Stimulated activated CD4-positive, alpha-beta T cell treated with anti-CD3 and anti-CD28 coated beads, Interleukin-1b, Interleukin-23, amount 100 ng/mL, for 24 hours (primary cell): ENCODE measurements around the gene DPCD.
"Not testable (repeated sequence)": the region's sequence is repeated elsewhere in the genome, so short reads cannot be mapped to it uniquely, and the experiment has no call there.

Experiments used
- DNase-seq, 4 experiments: peaks; one replicate each; pipeline ENCODE4 v3.0.0-alpha.2; 2020; ENCODE audit warnings: low read depth in 4 of 4, low spot score in 1 of 4

Gene DPCD

DNA sequence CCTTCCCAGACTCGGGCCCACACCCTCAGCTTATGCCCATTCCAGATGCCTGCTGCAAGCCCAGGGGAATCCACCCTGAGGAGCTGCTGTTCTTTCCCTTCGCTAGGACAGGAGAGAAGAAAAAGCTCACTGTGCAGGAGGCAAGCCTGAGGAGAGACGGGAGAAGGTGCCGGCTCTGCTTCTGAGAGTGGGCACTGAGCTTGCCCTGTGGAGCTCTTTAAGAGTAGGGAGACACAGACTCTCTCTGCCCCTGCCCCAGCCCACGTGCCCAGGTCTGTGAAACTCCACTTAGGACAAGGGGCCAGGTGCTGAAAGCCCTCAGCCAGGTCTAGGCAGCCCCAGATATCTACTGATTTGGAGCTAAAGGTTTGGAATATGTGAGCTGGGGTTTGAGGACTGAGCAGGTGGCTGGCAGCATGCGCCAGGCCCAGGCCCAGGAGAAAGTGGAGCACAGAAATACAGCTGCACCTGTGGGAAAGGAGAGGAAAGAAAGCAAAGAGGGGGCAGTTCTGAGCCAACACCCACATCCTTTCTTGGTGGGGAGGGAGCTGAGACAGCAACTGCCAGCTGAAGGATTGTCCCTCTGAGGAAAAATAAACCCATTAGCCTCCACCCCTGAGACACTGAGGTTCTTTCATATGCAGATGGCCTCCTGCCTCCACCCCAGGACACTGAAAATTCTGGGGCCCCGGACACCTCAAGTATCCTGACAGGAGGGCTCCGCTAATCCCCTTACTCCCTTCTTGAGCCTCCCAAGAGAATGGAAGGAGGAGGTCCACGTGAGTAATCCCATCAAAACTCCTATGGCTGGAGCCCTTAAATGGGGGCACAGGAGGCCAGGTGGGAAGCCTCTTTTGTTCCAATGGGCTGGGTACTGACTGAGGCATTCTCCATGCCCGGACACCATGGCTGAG is 7.4 kb upstream of the DPCD start:
- DNase-seq = no peak

- DNase-seq = no peak
These were observed 2.3 kb upstream of the DPCD start for GRCh38 chr10:101585841-101586240.

DNA sequence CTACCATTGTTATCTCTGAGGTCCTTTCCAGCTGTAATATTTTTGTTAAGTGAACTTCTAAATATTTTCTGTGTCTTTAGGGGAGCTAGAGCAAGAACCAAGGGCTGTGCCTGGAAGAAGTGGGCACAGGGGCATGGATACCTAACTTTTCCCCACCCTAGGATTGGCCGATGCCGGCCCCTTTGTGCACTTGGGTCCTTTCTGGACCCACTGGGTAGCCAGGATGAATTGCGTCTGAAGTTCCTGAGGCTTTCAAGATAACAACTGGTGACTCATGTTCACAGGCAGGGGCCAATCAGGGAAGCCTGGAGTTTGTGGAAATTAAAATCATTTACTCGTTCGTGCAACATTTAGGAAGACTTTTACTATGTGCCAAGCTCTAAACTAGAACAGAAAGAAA is 758 bp downstream of the DPCD start:
- DNase-seq = no peak

DNA sequence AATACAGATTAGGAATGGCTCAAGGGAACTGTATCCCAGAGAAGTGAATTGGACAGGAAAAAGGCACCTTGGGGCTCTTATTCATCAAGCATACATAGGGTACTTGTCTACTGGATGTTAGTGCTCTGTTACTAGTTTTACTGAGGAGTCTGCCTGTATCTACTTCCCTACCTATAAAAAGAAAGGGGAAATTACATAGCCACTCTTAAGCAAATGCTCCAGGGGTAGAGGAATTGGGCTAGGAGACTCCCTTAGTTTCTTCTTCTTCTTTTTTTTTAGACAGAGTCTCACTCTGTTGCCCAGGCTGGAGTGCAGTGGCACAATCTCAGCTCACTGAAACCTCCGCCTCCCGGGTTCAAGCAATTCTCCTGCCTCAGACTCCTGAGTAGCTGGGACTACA is 5.2 kb downstream of the DPCD start:
- DNase-seq = not testable (repeated sequence)

GRCh38 chr10:101595591-101596433 is 7.7 kb downstream of the DPCD start:
- DNase-seq = no peak

DNA sequence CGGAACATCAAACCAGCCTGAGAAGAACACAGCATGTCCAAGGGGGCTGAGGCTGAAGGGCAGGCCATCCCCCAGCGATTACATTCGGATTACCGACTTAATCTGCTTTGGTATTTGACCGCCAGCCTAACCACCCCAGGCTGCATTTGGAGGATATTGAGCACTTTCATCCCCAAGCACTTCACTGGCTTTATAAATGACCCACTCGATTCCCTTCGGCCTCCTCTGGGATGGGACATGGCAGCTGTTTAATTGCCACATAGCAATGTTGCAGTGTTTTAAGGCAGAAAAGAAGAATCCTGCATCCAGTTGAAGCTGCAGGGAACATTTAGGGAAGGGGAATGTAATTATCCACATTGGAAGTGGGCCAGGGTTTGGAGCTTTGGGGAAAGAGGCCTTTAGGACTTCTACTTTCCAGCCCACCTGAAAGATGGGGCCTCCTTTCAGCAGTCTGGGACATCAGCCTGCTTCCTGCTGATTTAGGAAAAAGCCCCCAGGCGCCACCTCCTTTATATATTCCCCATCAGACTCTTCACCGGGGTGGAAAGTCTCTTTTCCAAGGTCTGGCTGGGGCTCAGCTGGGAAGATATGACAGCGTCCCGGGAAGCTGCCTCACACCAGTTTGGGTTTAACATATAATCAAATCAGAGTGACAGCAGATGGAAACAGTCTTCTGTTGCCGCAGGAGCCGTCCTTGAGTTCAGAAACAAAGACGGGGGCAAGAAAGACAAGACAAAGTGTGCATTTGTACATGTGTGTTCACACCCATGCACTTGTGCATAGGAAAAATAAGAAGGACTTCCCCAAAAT is 9.2 kb downstream of the DPCD start:
- no peak for DNase-seq

GRCh38 chr10:101601541-101601940 is 13.4 kb downstream of the DPCD start:
- DNase-seq = no peak

GRCh38 chr10:101602761-101603398 is 14.8 kb downstream of the DPCD start:
- DNase-seq = peak; percentile 17 to 64 (median 54)

- no peak for DNase-seq
These were observed 19.0 kb downstream of the DPCD start for GRCh38 chr10:101607124-101607523.

DNA sequence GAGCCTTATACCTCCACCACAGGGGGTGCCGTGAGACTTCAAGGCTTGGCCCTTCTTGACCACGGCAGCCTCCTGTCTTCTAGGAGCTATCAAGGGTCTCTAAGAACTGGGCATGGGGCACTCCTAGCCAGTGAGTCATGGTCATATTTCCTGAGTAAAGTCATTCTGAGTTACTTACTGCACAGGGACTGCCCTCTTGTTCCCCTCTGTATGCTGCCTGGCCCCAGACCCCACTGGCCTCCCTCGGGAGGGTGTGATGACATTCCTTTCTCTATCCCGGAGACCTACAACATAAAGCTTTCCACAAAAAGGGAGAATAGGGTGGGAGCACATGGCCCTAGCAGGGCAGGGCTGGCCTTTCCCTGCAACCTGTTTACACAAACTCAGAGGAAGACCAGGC is 21.4 kb downstream of the DPCD start:
- DNase-seq = no peak

- no peak for DNase-seq
These were observed 23.2 kb downstream of the DPCD start for GRCh38 chr10:101611096-101611905.

- DNase-seq = no peak
These were observed 24.0 kb downstream of the DPCD start for GRCh38 chr10:101612086-101612485.

DNA sequence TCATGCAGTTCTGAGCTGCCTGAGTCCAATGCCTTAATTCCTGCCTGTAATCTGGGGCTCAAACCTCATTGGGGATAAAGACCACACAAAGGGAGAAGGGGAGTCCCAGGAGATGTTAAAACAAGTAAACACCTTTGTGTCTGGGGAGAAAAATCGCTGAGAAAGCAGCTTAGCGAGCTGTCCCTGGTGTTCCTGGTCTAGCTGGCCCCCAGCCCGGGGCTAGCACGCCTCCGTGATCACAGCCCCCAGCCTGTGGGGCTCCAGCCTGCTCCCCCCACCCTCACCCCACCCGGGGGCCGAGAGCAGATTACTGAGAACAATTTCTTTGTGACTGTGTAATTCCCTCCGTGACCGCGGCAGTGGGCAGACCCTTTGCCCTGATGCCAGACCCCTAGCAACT is 24.8 kb downstream of the DPCD start:
- DNase-seq = no peak

DNA sequence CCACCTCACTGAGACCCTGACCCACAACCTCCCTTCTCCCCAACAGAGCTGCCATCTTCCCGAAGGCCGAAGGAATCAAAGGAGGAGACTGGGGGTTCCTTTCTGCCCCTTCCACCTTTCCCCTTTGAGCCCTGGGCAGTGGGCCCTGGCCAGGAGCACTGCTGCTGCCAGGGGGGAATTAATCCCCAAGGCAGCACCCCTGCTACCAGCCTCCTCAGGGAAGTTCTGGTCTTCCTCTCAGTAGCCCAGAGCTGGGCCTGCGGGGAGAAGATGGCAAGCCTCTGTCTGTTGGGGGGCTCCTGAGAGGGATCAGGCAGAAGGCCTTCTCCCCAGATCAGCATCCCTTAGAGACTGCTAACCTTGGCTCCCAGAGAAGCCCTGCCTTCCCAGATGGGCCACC is 25.5 kb downstream of the DPCD start:
- no peak for DNase-seq

GRCh38 chr10:101614663-101615524 is 26.8 kb downstream of the DPCD start:
- no peak for DNase-seq

DNA sequence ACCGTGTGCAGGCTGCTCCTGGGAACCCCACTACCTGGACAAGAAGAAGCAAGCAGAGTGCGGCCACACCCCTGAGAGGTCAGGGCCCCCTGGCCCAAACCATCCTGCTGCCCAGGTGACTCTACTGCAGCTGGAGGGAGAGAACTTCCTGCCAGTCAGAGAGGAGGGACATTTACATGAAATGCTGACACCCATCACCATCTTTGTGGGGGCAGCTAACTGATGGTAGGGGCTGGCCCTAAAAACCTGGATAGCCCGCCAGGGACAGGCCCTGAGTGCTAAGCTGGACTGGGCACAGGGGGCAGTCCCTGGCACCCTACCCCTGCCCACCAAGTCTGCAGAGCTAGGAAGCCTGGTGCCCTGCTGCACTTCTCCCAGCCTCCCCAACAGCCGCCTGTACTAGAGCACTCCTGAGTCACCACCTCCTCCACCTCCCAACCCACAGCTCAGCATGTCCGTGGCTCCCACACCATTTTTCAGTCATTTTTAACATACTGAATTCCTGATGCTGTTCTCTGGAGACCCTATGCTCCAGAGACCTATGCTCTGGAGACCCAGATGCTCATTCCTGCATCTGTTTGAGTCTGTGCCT is 27.5 kb downstream of the DPCD start:
- DNase-seq = no peak

- no peak for DNase-seq
These were observed 28.4 kb downstream of the DPCD start for GRCh38 chr10:101616415-101617101.
